GM04504 (cell line): ENCODE results near the gene STAB1.
"Not testable (repeated sequence)": the region's sequence is repeated elsewhere in the genome, so short reads cannot be mapped to it uniquely, and the experiment has no call there.

ENCODE experiments used
- DNase-seq: peaks from one replicate; pipeline ENCODE4 v3.0.0-alpha.2; 2012; ENCODE audit warnings: low read depth

STAB1 gene

GRCh38 chr3:52524752-52525679 is 29.9 kb downstream of the STAB1 start:
- DNase-seq: no peak

GRCh38 chr3:52525680-52526561 is 30.8 kb downstream of the STAB1 start:
- no peak for DNase-seq

GRCh38 chr3:52526671-52527038 is 31.5 kb downstream of the STAB1 start:
- DNase-seq: not testable (repeated sequence)

- no peak for DNase-seq
These were observed 32.0 kb downstream of the STAB1 start for GRCh38 chr3:52527039-52527731.

GRCh38 chr3:52527732-52528585 is 32.8 kb downstream of the STAB1 start:
- no peak for DNase-seq

GRCh38 chr3:52528586-52529375 is 33.6 kb downstream of the STAB1 start:
- DNase-seq: no peak

GRCh38 chr3:52529376-52530333 is 34.5 kb downstream of the STAB1 start:
- DNase-seq: no peak

GRCh38 chr3:52530918-52531826 is 36.0 kb downstream of the STAB1 start:
- no peak for DNase-seq

- DNase-seq: no peak
These were observed 36.9 kb downstream of the STAB1 start for GRCh38 chr3:52531860-52532516.

- DNase-seq: no peak
These were observed 37.3 kb downstream of the STAB1 start for GRCh38 chr3:52532517-52532837.

- no peak for DNase-seq
These were observed 37.9 kb downstream of the STAB1 start for GRCh38 chr3:52532838-52533622.

- peak; percentile 36 for DNase-seq
These were observed 38.6 kb downstream of the STAB1 start, which contains the start of gene NT5DC2 for GRCh38 chr3:52533623-52534280. NT5DC2 (minus strand) TSS chr3:52533857; CDS start chr3:52533737, 120 bp downstream.

- no peak for DNase-seq
These were observed 39.4 kb downstream of the STAB1 start for GRCh38 chr3:52534281-52535183.

GRCh38 chr3:52535411-52536111 is 40.4 kb downstream of the STAB1 start:
- DNase-seq: no peak

GRCh38 chr3:52536112-52536368 is 40.9 kb downstream of the STAB1 start:
- DNase-seq: no peak
